ENCODE data around the gene ITPKB.
"Not testable (repeated sequence)": the region's sequence is repeated elsewhere in the genome, so short reads cannot be mapped to it uniquely, and the experiment has no call there.

GRCh38 chr1:226767170-226767569, 28.1 kb upstream of the ITPKB start:
- not testable (repeated sequence) for TF ChIP-seq CTCF, EZH2phosphoT487 (IDR thresholded peaks at IDR 0.05)
